Tibial artery (tissue), 4 donors: ENCODE measurements around the gene NBL1.
A peak's percentile ranks its signal among the peaks of the same experiment; 100 is the strongest.

ENCODE experiments used
- DNase-seq, 2 donors: peaks; one replicate each; pipeline ENCODE4 v3.0.0-alpha.2; 2019
- H3K27ac ChIP-seq, 2 donors: fragments of 200-600 bp; sonication (generic) in 1 of 2; 1 replicate in 1 of 2; 2 replicates in 1 of 2; pipeline ENCODE4 v1.5.1; 2018 to 2019; ENCODE audit warnings: mild to moderate bottlenecking in 1 of 2
- H3K27me3 ChIP-seq, 2 donors: fragments of 200-600 bp; sonication (generic) in 1 of 2; one replicate each; pipeline versions ENCODE4 v1.5.1 to v1.6.0; 2016 to 2019
- H3K36me3 ChIP-seq, 3 donors: fragments of 200-600 bp; sonication (generic) in 2 of 3; one replicate each; pipeline ENCODE4 v1.5.1; 2016 to 2019; ENCODE audit warnings: mild to moderate bottlenecking in 2 of 3
- H3K4me1 ChIP-seq, 4 donors: fragments of 200-600 bp; sonication (generic) in 2 of 4; 1 replicate in 3 of 4; 2 replicates in 1 of 4; pipeline ENCODE4 v1.5.1; 2016 to 2019
- H3K4me3 ChIP-seq, 2 donors: fragments of 200-600 bp; sonication (generic) in 1 of 2; 1 replicate in 1 of 2; 2 replicates in 1 of 2; pipeline ENCODE4 v1.5.1; 2018 to 2019; ENCODE audit warnings: mild to moderate bottlenecking in 2 of 2
- H3K9me3 ChIP-seq, 3 donors: fragments of 200-600 bp; sonication (generic) in 1 of 3; one replicate each; pipeline ENCODE4 v1.5.1; 2016 to 2019
- CTCF ChIP-seq, 2 experiments: fragments of 200-600 bp in 1 of 2; fragments of 450-650 bp in 1 of 2; IDR thresholded peaks; one replicate each; pipeline ENCODE4 v1.5.1; 2017 to 2019; ENCODE audit warnings: antibody characterized with exemption in 2 of 2, mild to moderate bottlenecking in 1 of 2, moderate library complexity in 1 of 2
- intact Hi-C: fragments of 100-400 bp; cut with DNase I; formaldehyde crosslinking; loops from one replicate; pipeline ENCODE4 v1.15.0; 2023; ENCODE audit warnings: low total_unique reads

NBL1 gene

GRCh38 chr1:19700079-19700777, 56.1 kb downstream of the NBL1 start:
- no peak for DNase-seq
- intact Hi-C loops: no loop called here

GRCh38 chr1:19703280-19703679, 59.2 kb downstream of the NBL1 start:
- intact Hi-C loops: loop anchor here (2.0 kb wide), 1 partner anchor 38 kb away; the partner anchor contains the start of gene HTR6
- Histone ChIP-seq H3K4me3 (no peak overlapping the region), H3K4me1 (peaks cover 0 to 8% (median 2%) of the 10 kb centered on the region in 4 donors), H3K27ac (no peak overlapping the region), H3K36me3 (peaks cover 5 to 37% (median 13%) of the 10 kb centered on the region in 3 donors), H3K9me3 (no peaks in the 10 kb centered on the region), H3K27me3 (no peaks in the 10 kb centered on the region)
- TF ChIP-seq CTCF (IDR thresholded peaks at IDR 0.05): no peak
- DNase-seq: no peak

More at GRCh38 chr1:19700079-19700777, 56.1 kb downstream of the NBL1 start:
- no peak overlapping the region for H3K4me3 ChIP-seq
- H3K36me3 ChIP-seq: peaks cover 21 to 57% (median 38%) of the 10 kb centered on the region in 3 donors
- H3K27me3 ChIP-seq: no peaks in the 10 kb centered on the region
- H3K27ac ChIP-seq: no peak overlapping the region
- peaks cover 0 to 8% (median 2%) of the 10 kb centered on the region in 4 donors for H3K4me1 ChIP-seq
- no peaks in the 10 kb centered on the region for H3K9me3 ChIP-seq
- TF ChIP-seq CTCF (IDR thresholded peaks at IDR 0.05): no peak

GRCh38 chr1:19704247-19705113, 60.4 kb downstream of the NBL1 start:
- no peaks in the 10 kb centered on the region for H3K9me3 ChIP-seq
- peaks cover 0 to 8% (median 2%) of the 10 kb centered on the region in 4 donors for H3K4me1 ChIP-seq
- no peak overlapping the region for H3K4me3 ChIP-seq
- H3K27me3 ChIP-seq: no peaks in the 10 kb centered on the region
- intact Hi-C loops: no loop called here
- peaks cover 5 to 30% (median 13%) of the 10 kb centered on the region in 3 donors for H3K36me3 ChIP-seq
- peak; percentile 84 to 91 for TF ChIP-seq CTCF (IDR thresholded peaks at IDR 0.05)
- peak; percentile 67 to 78 for DNase-seq
- H3K27ac ChIP-seq: no peak overlapping the region

GRCh38 chr1:19705464-19705863, 61.4 kb downstream of the NBL1 start:
- no peak overlapping the region for H3K27ac ChIP-seq
- no peaks in the 10 kb centered on the region for H3K9me3 ChIP-seq
- H3K36me3 ChIP-seq: peaks cover 4 to 27% (median 4%) of the 10 kb centered on the region in 3 donors
- peaks cover 0 to 8% (median 2%) of the 10 kb centered on the region in 4 donors for H3K4me1 ChIP-seq
- no peak for DNase-seq
- intact Hi-C loops: no loop called here
- no peaks in the 10 kb centered on the region for H3K27me3 ChIP-seq
- H3K4me3 ChIP-seq: no peak overlapping the region
- TF ChIP-seq CTCF (IDR thresholded peaks at IDR 0.05): no peak

GRCh38 chr1:19706136-19706535, 62.0 kb downstream of the NBL1 start:
- no peak overlapping the region for H3K4me3 ChIP-seq
- TF ChIP-seq CTCF (IDR thresholded peaks at IDR 0.05): no peak
- no peak for DNase-seq
- H3K9me3 ChIP-seq: no peaks in the 10 kb centered on the region
- H3K36me3 ChIP-seq: peaks cover 0 to 28% (median 0%) of the 10 kb centered on the region in 3 donors
- H3K4me1 ChIP-seq: peaks cover 0 to 8% (median 2%) of the 10 kb centered on the region in 4 donors
- H3K27ac ChIP-seq: no peak overlapping the region
- intact Hi-C loops: no loop called here
- no peaks in the 10 kb centered on the region for H3K27me3 ChIP-seq
